ENCODE data around the gene PLCB2. TPM values are rescaled to one million over a fixed set of nuclear protein-coding genes. Genes with fewer than 3 reads are reported as not detected.

Gene PLCB2
- total and polyA plus RNA-seq, 7 donors: 0.73 to 4.6 (median 2.0) TPM

GRCh38 chr15:40331637-40332036 lies 23.9 kb upstream of the PLCB2 start:
- no peak overlapping the region for H3K4me3 ChIP-seq
- peak overlapping the region; percentile 27 for H3K27ac ChIP-seq
- intact Hi-C loops (cut with DNase I): no loop called here
- 71 to 87% (median 79%) methylated on average over 7 of the region's 7 CpGs for WGBS, 3 donors
- ATAC-seq (peak in 3 of 4 donors; percentile 36 to 54 (median 51)), DNase-seq (no peak)
- H3K4me1 ChIP-seq: peaks cover 70% of the 10 kb centered on the region
- no peak for TF ChIP-seq CTCF (IDR thresholded peaks at IDR 0.05)
- no peaks in the 10 kb centered on the region for H3K27me3 ChIP-seq (ENCODE audit: insufficient read depth in 3 of 3, low read length in 2 of 3)
- H3K9me3 ChIP-seq: no peaks in the 10 kb centered on the region
- peaks cover 0 to 36% of the 10 kb centered on the region in 2 donors for H3K36me3 ChIP-seq (ENCODE audit: insufficient read depth in 1 of 2, low read depth in 1 of 2)

GRCh38 chr15:40331026-40331425 lies 23.3 kb upstream of the PLCB2 start:
- no peak overlapping the region for H3K27ac ChIP-seq
- no peak for DNase-seq
- intact Hi-C loops (cut with DNase I): no loop called here
- no peaks in the 10 kb centered on the region for H3K27me3 ChIP-seq (ENCODE audit: insufficient read depth in 3 of 3, low read length in 2 of 3)
- 68 to 92% (median 80%) methylated on average over 7 of the region's 7 CpGs for WGBS, 3 donors
- no peak for TF ChIP-seq CTCF (IDR thresholded peaks at IDR 0.05)
- no peaks in the 10 kb centered on the region for H3K9me3 ChIP-seq
- peaks cover 72% of the 10 kb centered on the region for H3K4me1 ChIP-seq
- peak in 2 of 4 donors; percentile 16 to 21 for ATAC-seq
- peaks cover 0 to 32% of the 10 kb centered on the region in 2 donors for H3K36me3 ChIP-seq (ENCODE audit: insufficient read depth in 1 of 2, low read depth in 1 of 2)
- H3K4me3 ChIP-seq: no peak overlapping the region

- Histone ChIP-seq H3K27me3 (ENCODE audit: insufficient read depth in 3 of 3, low read length in 2 of 3) (no peaks in the 10 kb centered on the region), H3K9me3 (no peaks in the 10 kb centered on the region), H3K36me3 (ENCODE audit: insufficient read depth in 1 of 2, low read depth in 1 of 2) (peaks cover 0 to 26% of the 10 kb centered on the region in 2 donors), H3K4me3 (no peak overlapping the region), H3K27ac (no peak overlapping the region), H3K4me1 (peaks cover 72% of the 10 kb centered on the region)
- 46 to 54% (median 47%) methylated on average over 5 of the region's 5 CpGs for WGBS, 3 donors
- DNase-seq (no peak), ATAC-seq (peak; percentile 13 to 30 (median 26))
- intact Hi-C loops (cut with DNase I): no loop called here
- TF ChIP-seq CTCF (IDR thresholded peaks at IDR 0.05): no peak
These were observed 22.7 kb upstream of the PLCB2 start for GRCh38 chr15:40330368-40330836.

- ATAC-seq: peak in 1 of 4 donors; percentile 4
- Histone ChIP-seq H3K27ac (no peak overlapping the region), H3K4me1 (peaks cover 69% of the 10 kb centered on the region), H3K36me3 (ENCODE audit: insufficient read depth in 1 of 2, low read depth in 1 of 2) (peaks cover 0 to 20% of the 10 kb centered on the region in 2 donors), H3K9me3 (no peaks in the 10 kb centered on the region), H3K4me3 (no peak overlapping the region), H3K27me3 (ENCODE audit: insufficient read depth in 3 of 3, low read length in 2 of 3) (no peaks in the 10 kb centered on the region)
- no peak for TF ChIP-seq CTCF (IDR thresholded peaks at IDR 0.05)
- intact Hi-C loops (cut with DNase I): no loop called here
- 68 to 85% (median 77%) methylated on average over 7 of the region's 7 CpGs for WGBS, 3 donors
- no peak for DNase-seq
These were observed 22.1 kb upstream of the PLCB2 start for GRCh38 chr15:40329804-40330203.

- no peak for TF ChIP-seq CTCF (IDR thresholded peaks at IDR 0.05)
- Histone ChIP-seq H3K27ac (no peak overlapping the region), H3K27me3 (ENCODE audit: insufficient read depth in 3 of 3, low read length in 2 of 3) (no peaks in the 10 kb centered on the region), H3K9me3 (no peaks in the 10 kb centered on the region), H3K4me3 (no peak overlapping the region), H3K36me3 (ENCODE audit: insufficient read depth in 1 of 2, low read depth in 1 of 2) (peaks cover 0 to 17% of the 10 kb centered on the region in 2 donors), H3K4me1 (peaks cover 62% of the 10 kb centered on the region)
- WGBS, 3 donors: 78 to 88% (median 80%) methylated on average over 5 of the region's 5 CpGs
- intact Hi-C loops (cut with DNase I): no loop called here
- ATAC-seq: no peak
- no peak for DNase-seq
These were observed 21.0 kb upstream of the PLCB2 start for GRCh38 chr15:40328751-40329150.
